PC-3 (cell line): ENCODE data around the gene TEP1. TPM values are rescaled to one million over a fixed set of nuclear protein-coding genes. Genes with fewer than 3 reads are reported as not detected.

Experiments
- ATAC-seq: fragments of 200-7000 bp; cut with Tn5 transposase; 2 replicates; pipeline ENCODE4 v1.9.1; 2020; ENCODE audit warnings: mild to moderate bottlenecking, moderate library complexity
- BruUV-seq: library from RNA; stranded (reverse); fragments of 400-500 nt; replicated peaks from 2 replicates; lab custom pipeline; 2021; lab: Mats Ljungman, UMichigan
- CTCF ChIA-PET: fragments of 300-600 bp; sonication (Branson Sonifier 250); formaldehyde crosslinking; loops from one replicate; lab custom pipeline; 2022; ENCODE audit warnings: antibody characterized with exemption; lab: Charles Lee
- POLR2A ChIA-PET: fragments of 300-600 bp; sonication (Branson Sonifier 250); formaldehyde crosslinking; loops from one replicate; lab custom pipeline; 2022; ENCODE audit warnings: antibody characterized with exemption; ENCODE audit not compliant: unreplicated experiment; lab: Charles Lee
- DNase-seq: peaks from one replicate; pipeline ENCODE4 v3.0.0-alpha.2; 2015
- H2AFZ ChIP-seq: fragments of 300-600 bp; sonication (generic); 2 replicates; pipeline ENCODE4 v1.6.0; 2016; ENCODE audit warnings: antibody characterized with exemption, low read length
- H3F3A ChIP-seq: fragments of 300-600 bp; sonication (generic); one replicate; pipeline ENCODE4 v1.6.0; 2017; ENCODE audit warnings: antibody characterized with exemption, low read length, control low read depth, mild to moderate bottlenecking; ENCODE audit not compliant: unreplicated experiment
- H3K27ac ChIP-seq: fragments of 300-600 bp; sonication (generic); 2 replicates; pipeline ENCODE4 v1.5.1; 2016; ENCODE audit warnings: mild to moderate bottlenecking, low read length
- H3K27me3 ChIP-seq: fragments of 300-600 bp; sonication (generic); 2 replicates; pipeline ENCODE4 v1.6.1; 2016; ENCODE audit warnings: low read length, mixed read lengths
- H3K36me3 ChIP-seq: fragments of 300-600 bp; sonication (generic); 2 replicates; pipeline ENCODE4 v1.6.1; 2016; ENCODE audit warnings: low read depth, mixed run types, low read length, mixed read lengths
- H3K4me1 ChIP-seq: fragments of 300-600 bp; sonication (generic); 2 replicates; pipeline ENCODE4 v1.5.1; 2016; ENCODE audit warnings: low read length; ENCODE audit not compliant: insufficient read depth
- H3K4me2 ChIP-seq: fragments of 300-600 bp; sonication (generic); 2 replicates; pipeline ENCODE4 v1.6.0; 2016; ENCODE audit warnings: low read length
- H3K4me3 ChIP-seq: fragments of 300-600 bp; sonication (generic); 2 replicates; pipeline ENCODE4 v1.5.1; 2016; ENCODE audit warnings: mild to moderate bottlenecking, low read length, mixed read lengths
- H3K79me2 ChIP-seq: fragments of 300-600 bp; sonication (generic); 2 replicates; pipeline ENCODE4 v1.6.1; 2017; ENCODE audit warnings: low read length, mixed read lengths
- H3K9ac ChIP-seq: fragments of 300-600 bp; sonication (generic); 2 replicates; pipeline ENCODE4 v1.6.0; 2016; ENCODE audit warnings: mild to moderate bottlenecking, low read length
- H3K9me2 ChIP-seq: fragments of 300-600 bp; sonication (generic); replicated peaks from 2 replicates; pipeline ENCODE4 v1.6.1; 2016; ENCODE audit warnings: mixed run types, low read length, mixed read lengths
- H3K9me3 ChIP-seq: fragments of 300-600 bp; sonication (generic); 2 replicates; pipeline ENCODE4 v1.6.1; 2016; ENCODE audit warnings: low read length, mixed read lengths
- H4K20me1 ChIP-seq: fragments of 300-600 bp; sonication (generic); 2 replicates; pipeline ENCODE4 v1.6.1; 2016; ENCODE audit warnings: low read length, mixed read lengths
- EZH2 ChIP-seq: fragments of 300-600 bp; sonication (generic); IDR thresholded peaks from one replicate; pipeline ENCODE4 v1.6.1; 2017; ENCODE audit warnings: antibody characterized with exemption, mild to moderate bottlenecking, low read length; ENCODE audit not compliant: unreplicated experiment
- EZH2phosphoT487 ChIP-seq: fragments of 300-600 bp; sonication (generic); IDR thresholded peaks from 2 replicates; pipeline ENCODE4 v1.6.1; 2018; ENCODE audit warnings: mild to moderate bottlenecking, antibody characterized with exemption, low read length, borderline replicate concordance
- intact Hi-C: fragments of 100-400 bp; cut with micrococcal nuclease; formaldehyde crosslinking; loops from 2 replicates; pipeline ENCODE4 v1.9.0; 2023
- total RNA-seq: library from RNA; depleted of rRNA; stranded (reverse); fragments of >200 nt; gene quantifications from 2 replicates; pipeline ENCODE4 v1.2.3, GENCODE V29; 2014
- TF ChIP-seq, protein P1 (sequence below): fragments of 300-600 bp; sonication (generic); conservative IDR thresholded peaks from 2 replicates; pipeline ENCODE4 v1.5.1; 2017; ENCODE audit warnings: antibody characterized with exemption, low read depth, mild to moderate bottlenecking, low read length

TEP1 gene
- total RNA-seq, 1 experiment from 2014 or later, result 8.9 TPM

DNA sequence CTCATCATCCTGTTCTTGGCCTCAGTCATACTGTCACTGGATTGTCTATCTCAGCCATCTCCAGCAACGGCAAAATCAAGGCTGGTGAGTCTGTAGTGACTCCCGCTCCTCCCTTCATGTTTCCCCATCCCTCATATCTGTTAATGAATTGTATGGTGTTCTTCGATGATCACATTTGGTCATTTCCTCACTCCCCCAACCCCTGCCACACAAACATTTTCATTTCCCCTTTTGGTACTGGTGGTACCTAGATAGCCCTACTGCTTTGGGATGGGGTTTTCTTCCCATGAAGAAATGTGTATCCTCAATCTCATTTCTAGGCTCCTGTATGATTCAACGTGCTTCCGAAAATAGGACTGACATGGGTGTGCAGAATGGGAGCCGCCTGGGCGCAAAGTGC is 25.4 kb upstream of the TEP1 start:
- ATAC-seq (no peak), DNase-seq (no peak)
- no peaks in the 10 kb centered on the region for H3F3A ChIP-seq
- ChIA-PET CTCF (no interaction called here), POLR2A (no interaction called here)
- H3K4me1 ChIP-seq, result no peaks in the 10 kb centered on the region
- no peaks in the 10 kb centered on the region for H3K9me2 ChIP-seq
- intact Hi-C loops, result no loop called here
- no peak overlapping the region for H3K4me3 ChIP-seq
- H3K79me2 ChIP-seq, result no peaks in the 10 kb centered on the region
- H3K27me3 ChIP-seq, result no peaks in the 10 kb centered on the region
- no peak overlapping the region for H3K4me2 ChIP-seq
- BruUV-seq, result no TSS peak
- no peaks in the 10 kb centered on the region for H4K20me1 ChIP-seq
- no peak overlapping the region for H3K27ac ChIP-seq
- no peak overlapping the region for H3K9ac ChIP-seq
- no peaks in the 10 kb centered on the region for H3K9me3 ChIP-seq
- TF ChIP-seq EZH2, result no peak
- TF ChIP-seq EZH2phosphoT487, result no peak
- TF ChIP-seq, protein P1, sequence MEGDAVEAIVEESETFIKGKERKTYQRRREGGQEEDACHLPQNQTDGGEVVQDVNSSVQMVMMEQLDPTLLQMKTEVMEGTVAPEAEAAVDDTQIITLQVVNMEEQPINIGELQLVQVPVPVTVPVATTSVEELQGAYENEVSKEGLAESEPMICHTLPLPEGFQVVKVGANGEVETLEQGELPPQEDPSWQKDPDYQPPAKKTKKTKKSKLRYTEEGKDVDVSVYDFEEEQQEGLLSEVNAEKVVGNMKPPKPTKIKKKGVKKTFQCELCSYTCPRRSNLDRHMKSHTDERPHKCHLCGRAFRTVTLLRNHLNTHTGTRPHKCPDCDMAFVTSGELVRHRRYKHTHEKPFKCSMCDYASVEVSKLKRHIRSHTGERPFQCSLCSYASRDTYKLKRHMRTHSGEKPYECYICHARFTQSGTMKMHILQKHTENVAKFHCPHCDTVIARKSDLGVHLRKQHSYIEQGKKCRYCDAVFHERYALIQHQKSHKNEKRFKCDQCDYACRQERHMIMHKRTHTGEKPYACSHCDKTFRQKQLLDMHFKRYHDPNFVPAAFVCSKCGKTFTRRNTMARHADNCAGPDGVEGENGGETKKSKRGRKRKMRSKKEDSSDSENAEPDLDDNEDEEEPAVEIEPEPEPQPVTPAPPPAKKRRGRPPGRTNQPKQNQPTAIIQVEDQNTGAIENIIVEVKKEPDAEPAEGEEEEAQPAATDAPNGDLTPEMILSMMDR, result no peak
- no peak overlapping the region for H2AFZ ChIP-seq
- H3K36me3 ChIP-seq, result no peaks in the 10 kb centered on the region

DNA sequence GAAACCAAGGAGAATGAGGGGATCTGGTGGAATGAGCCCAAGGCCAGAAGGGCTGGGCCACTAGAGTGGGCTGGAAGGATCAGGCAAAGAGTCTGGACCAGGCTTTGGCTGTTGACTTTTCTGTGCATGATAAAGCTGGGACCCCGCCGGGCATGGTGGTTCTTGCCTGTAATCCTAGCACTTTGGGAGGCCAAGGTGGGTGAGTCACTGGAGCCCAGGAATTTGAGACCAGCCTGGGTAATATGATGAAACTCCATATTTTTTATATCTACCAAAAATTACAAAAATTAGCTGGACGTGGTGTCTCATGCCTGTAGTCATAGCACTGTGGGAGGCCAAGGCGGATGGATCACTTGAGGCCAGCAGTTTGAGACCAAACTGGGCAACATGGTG is 23.1 kb upstream of the TEP1 start:
- no peak overlapping the region for H3K4me3 ChIP-seq
- intact Hi-C loops, result no loop called here
- no peaks in the 10 kb centered on the region for H3K36me3 ChIP-seq
- no peak overlapping the region for H3K4me2 ChIP-seq
- ChIA-PET POLR2A (no interaction called here), CTCF (no interaction called here)
- no peak overlapping the region for H3K27ac ChIP-seq
- TF ChIP-seq, protein P1, result no peak
- no peak for TF ChIP-seq EZH2phosphoT487
- no peak for TF ChIP-seq EZH2
- ATAC-seq (no peak), DNase-seq (no peak)
- H4K20me1 ChIP-seq, result no peaks in the 10 kb centered on the region
- H3F3A ChIP-seq, result no peaks in the 10 kb centered on the region
- no TSS peak for BruUV-seq
- no peaks in the 10 kb centered on the region for H3K9me2 ChIP-seq
- H3K79me2 ChIP-seq, result no peaks in the 10 kb centered on the region
- no peaks in the 10 kb centered on the region for H3K27me3 ChIP-seq
- no peaks in the 10 kb centered on the region for H3K9me3 ChIP-seq
- no peaks in the 10 kb centered on the region for H3K4me1 ChIP-seq
- no peak overlapping the region for H3K9ac ChIP-seq
- no peak overlapping the region for H2AFZ ChIP-seq

DNA sequence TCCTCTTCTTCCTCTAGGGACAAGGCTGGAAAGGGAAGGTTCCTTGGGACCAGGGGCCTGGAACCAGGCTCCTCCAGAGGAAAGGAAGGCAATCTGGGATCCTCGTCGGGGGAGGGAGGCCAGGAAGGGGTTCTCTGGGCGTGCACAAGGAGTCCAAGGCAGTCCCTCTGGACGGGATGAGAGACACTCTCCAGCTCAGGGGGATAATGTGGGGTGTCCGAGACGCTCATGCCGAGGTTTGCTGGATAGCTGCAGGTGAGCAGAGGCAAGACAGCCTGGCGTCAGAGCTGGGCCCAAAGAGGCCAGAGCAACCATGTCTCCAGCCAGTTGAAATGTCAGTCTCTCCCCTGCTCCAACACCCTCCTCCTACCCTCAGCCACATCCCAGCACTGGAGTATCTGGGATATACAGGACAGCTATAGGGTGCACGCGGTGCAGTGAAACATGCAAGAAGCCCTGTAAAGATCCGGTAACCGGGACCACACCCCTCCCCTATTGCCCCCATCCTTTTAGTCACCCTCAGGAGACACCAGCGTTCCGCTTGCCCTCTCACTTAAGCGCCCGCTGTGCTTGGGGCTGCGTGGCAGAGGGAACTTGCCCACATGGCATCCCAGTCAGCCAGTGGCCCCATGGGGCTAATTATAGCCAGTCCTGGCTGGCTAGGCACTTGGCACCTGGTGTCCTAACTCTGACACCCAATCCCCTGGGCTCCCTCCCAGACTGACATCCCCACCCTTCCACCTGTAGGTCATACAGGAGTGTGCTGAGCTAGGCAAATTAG is 22.5 kb upstream of the TEP1 start, which contains the start of gene KLHL33:
Gene KLHL33 (minus strand): TSS at position 585 of the 781 bp plus-strand sequence. CDS start 355 bp downstream, at position 230.
- intact Hi-C loops, result no loop called here
- Histone ChIP-seq H3K9me3 (no peaks in the 10 kb centered on the region), H3K79me2 (no peaks in the 10 kb centered on the region), H3K9me2 (no peaks in the 10 kb centered on the region), H3K4me2 (no peak within 1 kb of the TSS), H3F3A (no peaks in the 10 kb centered on the region), H3K27me3 (no peaks in the 10 kb centered on the region), H3K27ac (no peak within 1 kb of the TSS), H3K4me3 (no peak within 1 kb of the TSS), H3K9ac (no peak within 1 kb of the TSS), H4K20me1 (no peaks in the 10 kb centered on the region), H3K36me3 (no peaks in the 10 kb centered on the region), H2AFZ (no peak within 1 kb of the TSS), H3K4me1 (no peaks in the 10 kb centered on the region)
- DNase-seq (no peak), ATAC-seq (no peak)
- ChIA-PET CTCF (no interaction called here), POLR2A (no interaction called here)
- TF ChIP-seq EZH2 (no peak), EZH2phosphoT487 (no peak)
- TF ChIP-seq, protein P1, result no peak
- BruUV-seq, result no TSS peak
